ENCODE data around the gene NDUFB10.

- TF ChIP-seq POLR2A (IDR thresholded peaks at IDR 0.05; ENCODE audit: low read depth, low read length): no peak
- no peak for TF ChIP-seq POLR2AphosphoS5 (IDR thresholded peaks at IDR 0.05; ENCODE audit: low read depth, low read length)
- TF ChIP-seq TAF1 (IDR thresholded peaks at IDR 0.05; ENCODE audit: borderline replicate concordance, low read depth, low read length): no peak
Observed at GRCh38 chr16:1981398-1981836, 22.1 kb downstream of the NDUFB10 start, which contains the start of gene NOXO1.
